ENCODE results near the gene SLITRK5.

The SLITRK5 gene

GRCh38 chr13:87712012-87712411 lies 40.8 kb downstream of the SLITRK5 start:
- DNase-seq = no peak

Measured in activated naive CD4-positive, alpha-beta T cell treated with Interleukin-2 at 50 U/mL for 16 hours (primary cell).